ENCODE results near the gene ATG9A.

The ATG9A gene

DNA sequence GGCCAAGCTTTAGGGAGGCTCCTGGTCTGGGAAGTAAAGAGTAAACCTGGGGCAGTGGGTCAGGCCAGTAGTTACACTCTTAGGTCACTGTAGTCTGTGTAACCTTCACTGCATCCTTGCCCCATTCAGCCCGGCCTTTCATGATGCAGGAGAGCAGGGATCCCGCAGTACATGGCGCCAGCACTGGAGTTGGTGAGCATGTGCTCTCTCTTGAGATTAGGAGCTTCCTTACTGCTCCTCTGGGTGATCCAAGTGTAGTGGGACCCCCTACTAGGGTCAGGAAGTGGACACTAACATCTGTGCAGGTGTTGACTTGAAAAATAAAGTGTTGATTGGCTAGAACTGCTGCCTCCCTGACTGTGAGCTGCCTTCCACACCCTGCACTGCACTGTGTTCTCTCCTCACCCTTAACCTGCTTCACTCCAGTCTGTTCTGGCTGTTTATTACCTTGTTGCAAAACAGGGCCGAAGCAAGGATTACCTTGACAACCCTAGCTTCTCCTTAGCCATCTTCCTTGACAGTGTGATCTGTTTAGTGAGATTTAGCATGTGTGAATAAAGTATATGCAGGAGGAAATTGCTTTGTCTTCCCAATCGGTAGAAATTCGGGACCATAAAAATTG is 46.2 kb downstream of the ATG9A start:
- H3K36me3 ChIP-seq (replicated peaks): peaks cover 31% of the 10 kb centered on the region
- no peak overlapping the region for H3K4me3 ChIP-seq (ENCODE audit: low read depth, low read length)
- in situ Hi-C loops (cut with HindIII; ENCODE audit: low pct_ligation_motif_present, low sequenced_read_pairs): no loop called here
- H3K27ac ChIP-seq: no peak overlapping the region
- TF ChIP-seq CTCF (IDR thresholded peaks at IDR 0.05; ENCODE audit: low read depth, low read length, missing control alignments): no peak
- no peaks in the 10 kb centered on the region for H3K27me3 ChIP-seq (replicated peaks)
- DNase-seq: no peak

- peaks cover 31% of the 10 kb centered on the region for H3K36me3 ChIP-seq (replicated peaks)
- no peak for TF ChIP-seq CTCF (IDR thresholded peaks at IDR 0.05; ENCODE audit: low read depth, low read length, missing control alignments)
- in situ Hi-C loops (cut with HindIII; ENCODE audit: low pct_ligation_motif_present, low sequenced_read_pairs): no loop called here
- H3K27me3 ChIP-seq (replicated peaks): no peaks in the 10 kb centered on the region
- H3K27ac ChIP-seq: no peak overlapping the region
- H3K4me3 ChIP-seq (ENCODE audit: low read depth, low read length): no peak overlapping the region
- no peak for DNase-seq
Observed at GRCh38 chr2:219182331-219183150, 46.9 kb downstream of the ATG9A start.

- no peak for TF ChIP-seq CTCF (IDR thresholded peaks at IDR 0.05; ENCODE audit: low read depth, low read length, missing control alignments)
- peaks cover 31% of the 10 kb centered on the region for H3K36me3 ChIP-seq (replicated peaks)
- DNase-seq: no peak
- H3K27ac ChIP-seq: no peak overlapping the region
- no peaks in the 10 kb centered on the region for H3K27me3 ChIP-seq (replicated peaks)
- in situ Hi-C loops (cut with HindIII; ENCODE audit: low pct_ligation_motif_present, low sequenced_read_pairs): no loop called here
- H3K4me3 ChIP-seq (ENCODE audit: low read depth, low read length): no peak overlapping the region
Observed at GRCh38 chr2:219181531-219181930, 47.9 kb downstream of the ATG9A start.

GRCh38 chr2:219180961-219181360 is 48.5 kb downstream of the ATG9A start:
- H3K4me3 ChIP-seq (ENCODE audit: low read depth, low read length): no peak overlapping the region
- in situ Hi-C loops (cut with HindIII; ENCODE audit: low pct_ligation_motif_present, low sequenced_read_pairs): no loop called here
- no peak for DNase-seq
- H3K27me3 ChIP-seq (replicated peaks): no peaks in the 10 kb centered on the region
- peaks cover 31% of the 10 kb centered on the region for H3K36me3 ChIP-seq (replicated peaks)
- H3K27ac ChIP-seq: no peak overlapping the region
- no peak for TF ChIP-seq CTCF (IDR thresholded peaks at IDR 0.05; ENCODE audit: low read depth, low read length, missing control alignments)

DNA sequence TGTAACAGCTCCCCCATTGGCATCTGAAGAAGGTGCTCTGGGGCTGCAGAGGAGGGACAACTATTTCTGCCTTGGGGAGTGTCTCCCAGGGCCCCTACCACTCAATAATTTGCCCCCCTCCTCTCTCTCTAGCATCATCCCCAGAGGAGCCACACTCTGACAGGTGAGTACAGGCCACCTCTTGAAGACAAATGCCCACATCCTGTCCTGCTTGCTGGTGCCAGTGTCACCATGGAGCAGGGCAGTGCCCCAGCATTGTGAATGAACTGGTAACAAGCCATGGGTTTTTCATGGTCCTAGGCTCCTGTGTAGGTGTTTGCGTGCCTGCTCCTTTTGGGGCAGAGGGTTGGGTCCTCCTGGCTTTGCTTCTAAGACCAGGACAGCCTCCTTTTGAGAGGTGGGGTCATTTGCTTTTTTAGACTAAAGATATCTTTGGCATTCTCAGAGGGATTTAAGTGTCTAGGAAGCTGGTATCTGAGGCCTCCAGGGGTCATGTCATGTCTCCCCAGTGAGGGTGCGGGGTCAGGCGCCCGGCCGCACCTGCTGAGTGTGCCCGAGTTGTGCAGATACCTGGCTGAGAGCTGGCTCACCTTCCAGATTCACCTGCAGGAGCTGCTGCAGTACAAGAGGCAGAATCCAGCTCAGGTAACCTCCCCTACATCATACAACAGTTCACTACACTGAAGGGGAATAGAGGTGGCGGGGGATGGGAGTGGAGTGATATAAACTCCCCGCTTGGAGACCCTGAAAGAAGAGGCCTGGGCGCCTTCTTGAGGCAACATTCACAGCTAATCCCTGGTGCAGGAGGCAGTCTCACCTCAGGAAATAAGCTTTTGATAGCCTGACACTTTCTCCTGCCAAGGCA is 49.6 kb downstream of the ATG9A start:
- in situ Hi-C loops (cut with HindIII; ENCODE audit: low pct_ligation_motif_present, low sequenced_read_pairs): no loop called here
- no peak overlapping the region for H3K27ac ChIP-seq
- no peak for TF ChIP-seq CTCF (IDR thresholded peaks at IDR 0.05; ENCODE audit: low read depth, low read length, missing control alignments)
- DNase-seq: no peak
- no peaks in the 10 kb centered on the region for H3K27me3 ChIP-seq (replicated peaks)
- no peak overlapping the region for H3K4me3 ChIP-seq (ENCODE audit: low read depth, low read length)
- peaks cover 32% of the 10 kb centered on the region for H3K36me3 ChIP-seq (replicated peaks)
